Stimulated activated CD4-positive, alpha-beta T cell treated with anti-CD3 and anti-CD28 coated beads, Interleukin-15, amount 100 ng/mL, for 1 hour (primary cell): ENCODE data around the gene MRPL11.

Experiments
- DNase-seq, 2 donors: peaks; one replicate each; pipeline ENCODE4 v3.0.0-alpha.2; 2020; ENCODE audit warnings: low read depth in 1 of 2, low spot score in 1 of 2

The MRPL11 gene

DNA sequence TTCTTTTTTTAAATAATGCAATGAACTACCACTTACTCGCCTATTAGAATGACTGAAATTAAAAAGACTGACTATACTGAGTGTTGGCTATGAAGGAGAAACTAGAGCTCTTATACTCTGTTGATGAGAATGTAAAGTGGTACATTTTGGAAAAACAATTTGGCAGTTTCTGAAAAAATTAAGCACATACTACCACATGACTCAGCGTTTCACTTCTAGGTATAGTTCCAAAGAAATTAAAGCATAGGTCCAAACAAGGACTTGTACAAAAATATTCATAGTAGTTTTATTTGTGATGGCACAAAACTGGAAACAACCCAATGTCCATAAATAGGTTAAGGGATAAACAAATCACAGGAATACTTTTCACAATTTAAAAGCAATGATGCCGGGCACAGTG, 44.7 kb downstream of the MRPL11 start:
- DNase-seq, result no peak

DNA sequence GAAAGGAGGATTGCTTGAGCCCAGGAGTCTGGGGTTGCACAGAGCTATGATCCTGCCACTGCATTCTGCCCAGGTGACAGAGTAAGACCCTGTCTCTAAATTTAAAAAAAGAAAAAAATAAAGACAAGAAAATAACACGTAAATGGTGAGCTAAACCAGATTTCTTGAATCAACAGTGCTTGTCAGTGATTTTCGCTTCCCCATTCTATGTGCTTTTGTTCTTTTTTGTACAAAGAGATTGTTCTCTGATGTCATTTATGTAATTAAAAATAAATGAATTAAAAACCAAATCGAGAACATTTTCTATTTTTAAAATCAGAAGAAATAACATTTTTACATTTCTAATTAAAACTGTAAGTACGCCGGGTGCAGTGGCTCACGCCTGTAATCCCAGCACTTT, 47.3 kb downstream of the MRPL11 start:
- DNase-seq, result no peak

DNA sequence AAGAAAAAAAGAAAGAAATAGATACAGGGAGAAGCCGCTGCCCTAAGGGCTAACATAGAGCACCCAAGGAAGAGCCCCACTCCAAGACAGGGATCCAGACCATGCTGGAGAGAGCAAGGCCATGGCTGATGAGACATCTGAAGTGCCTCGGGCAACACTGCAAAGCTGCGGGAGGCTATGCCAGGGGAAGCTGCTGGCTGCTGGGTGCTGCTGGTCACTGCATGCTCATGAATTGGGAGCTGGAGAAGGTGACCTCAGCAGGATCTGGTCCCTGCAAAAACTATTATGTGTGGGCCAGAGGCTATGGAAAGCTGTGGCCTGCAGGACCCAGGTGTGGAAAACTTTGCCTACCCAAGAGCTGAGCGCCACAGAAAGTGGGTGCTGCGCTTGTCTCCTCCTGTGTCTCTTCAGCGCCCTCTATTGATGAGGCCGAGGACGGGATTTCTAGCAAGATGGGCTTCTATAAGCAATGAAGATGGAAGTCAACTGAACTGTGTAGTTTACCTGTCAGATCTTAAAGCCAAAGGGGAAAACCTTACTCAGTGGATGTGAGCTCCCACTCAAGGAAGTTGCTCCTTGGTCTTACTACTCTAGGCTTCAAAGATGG, 49.8 kb downstream of the MRPL11 start:
- DNase-seq, result peak; percentile 33 to 41

DNA sequence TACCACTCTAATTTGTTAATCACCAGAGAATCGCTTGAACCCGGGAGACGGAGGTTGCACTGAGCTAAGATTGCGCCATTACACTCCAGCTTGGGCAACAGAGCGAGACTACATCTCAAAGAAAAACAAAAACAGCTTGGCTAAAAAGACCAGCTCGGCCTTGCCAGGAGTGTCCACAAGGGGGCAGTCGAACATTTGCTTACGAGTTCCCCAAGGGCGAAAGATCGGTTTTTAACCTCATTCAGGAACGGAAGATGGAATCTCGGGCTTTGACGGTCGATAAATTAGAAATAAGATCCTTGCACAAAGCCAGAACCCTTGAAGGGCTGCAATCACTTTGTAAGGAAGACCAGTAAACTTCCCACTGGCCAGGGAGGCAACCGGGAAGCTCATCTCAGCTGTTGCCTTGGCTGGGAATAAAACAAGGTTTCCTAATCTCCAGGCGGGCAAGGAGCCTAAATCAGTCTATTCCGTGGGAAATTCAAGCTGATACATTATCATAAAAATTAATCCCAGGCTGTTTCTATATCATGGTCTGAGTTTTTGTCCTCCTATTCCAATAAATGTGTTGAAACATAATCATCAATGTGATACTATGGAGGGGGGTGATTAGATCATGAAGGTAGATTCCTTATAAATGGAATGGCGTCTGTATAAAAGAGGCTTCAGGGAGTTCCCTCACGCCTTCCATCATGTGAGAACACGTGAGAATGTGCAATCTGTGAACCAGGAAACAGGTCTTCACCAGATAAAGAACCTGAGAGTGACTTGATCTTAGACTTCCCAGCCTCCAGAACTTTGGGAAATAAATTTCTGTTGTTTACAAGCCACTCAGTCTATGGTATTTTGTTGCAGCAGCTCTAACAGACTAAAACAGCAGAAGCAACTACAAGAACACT, 52.2 kb downstream of the MRPL11 start:
- DNase-seq, result peak; percentile 61 to 64
